MM.1S (cell line): ENCODE results near the gene CPLANE1.
"Not testable (repeated sequence)": the region's sequence is repeated elsewhere in the genome, so short reads cannot be mapped to it uniquely, and the experiment has no call there.

Experiments
- CTCF ChIP-seq: fragments of 300-600 bp; sonication (generic); IDR thresholded peaks from 2 replicates; pipeline ENCODE4 v1.5.1; 2016; ENCODE audit warnings: antibody characterized with exemption, low read length, mixed read lengths
- EZH2 ChIP-seq: fragments of 300-600 bp; sonication (generic); optimal IDR thresholded peaks from 2 replicates; pipeline ENCODE3; 2017; ENCODE audit warnings: low read depth, mild to moderate bottlenecking, antibody characterized with exemption, low read length, mixed read lengths

GRCh38 chr5:37135312-37135711 lies 113.9 kb downstream of the CPLANE1 start:
- not testable (repeated sequence) for TF ChIP-seq CTCF, EZH2
